ENCODE measurements around the gene SHMT2. TPM values are rescaled to one million over a fixed set of nuclear protein-coding genes. Genes with fewer than 3 reads are reported as not detected.

The SHMT2 gene
- total and polyA plus RNA-seq, 9 of the 15 experiments (the other 6 are each of a cell fraction or from before 2014, with no cell fraction given): 46.1 to 319 (median 115) TPM

GRCh38 chr12:57229634-57230380 lies at the start of gene SHMT2 (continued):
- TF ChIP-seq ZNF518B (CRISPR knock-in tag; IDR thresholded peaks at IDR 0.05): no peak
- TF ChIP-seq ZNF639 (CRISPR knock-in tag; conservative IDR thresholded peaks at IDR 0.05 in 1 of 2, IDR thresholded peaks at IDR 0.05 in 1 of 2): no peak
- peak; percentile 3 for TF ChIP-seq ZFP36 (IDR thresholded peaks at IDR 0.05; ENCODE audit: low read depth, low read length, partially characterized antibody)
- TF ChIP-seq ARID1B (IDR thresholded peaks at IDR 0.05): peak; percentile 45; the same call in 1 of the 2 replicates
- no peak for TF ChIP-seq ZNF717 (CRISPR knock-in tag; IDR thresholded peaks at IDR 0.05)
- peak; percentile 62; the same call in 1 of the 2 replicates for TF ChIP-seq ZKSCAN8 (CRISPR knock-in tag; IDR thresholded peaks at IDR 0.05)
- TF ChIP-seq ZNF445 (CRISPR knock-in tag; IDR thresholded peaks at IDR 0.05; ENCODE audit: low read depth): no peak
- TF ChIP-seq CHCHD3 (CRISPR knock-in tag; IDR thresholded peaks at IDR 0.05): no peak
- TF ChIP-seq MAZ (CRISPR knock-in tag; conservative IDR thresholded peaks at IDR 0.05 in 1 of 2, IDR thresholded peaks at IDR 0.05 in 1 of 2): peak in 1 of 2 experiments; percentile 24; a peak in 2 of 4 replicates
- peak; percentile 71 for TF ChIP-seq ZNF12 (CRISPR knock-in tag; IDR thresholded peaks at IDR 0.05)
- peak; percentile 51; the same call in 1 of the 2 replicates for TF ChIP-seq CXXC5 (CRISPR knock-in tag; IDR thresholded peaks at IDR 0.05)
- TF ChIP-seq ZBTB8A (IDR thresholded peaks at IDR 0.05; ENCODE audit: partially characterized antibody): no peak
- TF ChIP-seq, protein P1, sequence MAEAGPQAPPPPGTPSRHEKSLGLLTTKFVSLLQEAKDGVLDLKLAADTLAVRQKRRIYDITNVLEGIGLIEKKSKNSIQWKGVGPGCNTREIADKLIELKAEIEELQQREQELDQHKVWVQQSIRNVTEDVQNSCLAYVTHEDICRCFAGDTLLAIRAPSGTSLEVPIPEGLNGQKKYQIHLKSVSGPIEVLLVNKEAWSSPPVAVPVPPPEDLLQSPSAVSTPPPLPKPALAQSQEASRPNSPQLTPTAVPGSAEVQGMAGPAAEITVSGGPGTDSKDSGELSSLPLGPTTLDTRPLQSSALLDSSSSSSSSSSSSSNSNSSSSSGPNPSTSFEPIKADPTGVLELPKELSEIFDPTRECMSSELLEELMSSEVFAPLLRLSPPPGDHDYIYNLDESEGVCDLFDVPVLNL (CRISPR knock-in tag; IDR thresholded peaks at IDR 0.05; ENCODE audit: low read depth): peak; percentile 42; the same call in 1 of the 2 replicates
- TF ChIP-seq ZNF124 (CRISPR knock-in tag; IDR thresholded peaks at IDR 0.05): no peak
- no peak for TF ChIP-seq ZNF146 (CRISPR knock-in tag; IDR thresholded peaks at IDR 0.05; ENCODE audit: unreplicated experiment)
- no peak for TF ChIP-seq PRMT5 (CRISPR knock-in tag; IDR thresholded peaks at IDR 0.05)
- TF ChIP-seq SIX5 (IDR thresholded peaks at IDR 0.05; ENCODE audit: borderline replicate concordance in 1 of 2, insufficient read depth in 1 of 2, low read depth in 1 of 2, low read length in 2 of 2): no peak; a peak in 2 of 4 replicates
- no peak for TF ChIP-seq ZC3H11A (IDR thresholded peaks at IDR 0.05; ENCODE audit: low read depth, low read length)
- TF ChIP-seq MEF2A (IDR thresholded peaks at IDR 0.05; ENCODE audit: control insufficient read depth, low read depth, low read length): no peak
- no peak for TF ChIP-seq ELF1 (tag; IDR thresholded peaks at IDR 0.05)
- TF ChIP-seq HCFC1 (IDR thresholded peaks at IDR 0.05; ENCODE audit: low read depth, low read length): peak; percentile 93; the same call in 1 of the 2 replicates
- no peak for TF ChIP-seq PYGO2 (tag; IDR thresholded peaks at IDR 0.05)

All from K562 (cell line).